Measurements from ENCODE around the gene COMMD6. TPM values are rescaled to one million over a fixed set of nuclear protein-coding genes. Genes with fewer than 3 reads are reported as not detected.

Gene COMMD6
- total RNA-seq, 1 experiment from 2014 or later: 131 TPM

GRCh38 chr13:75533861-75534260, 3.8 kb downstream of the COMMD6 start:
- no peak for TF ChIP-seq CTCF (conservative IDR thresholded peaks at IDR 0.05)
- Histone ChIP-seq H2BK20ac (ENCODE audit: low read depth, low read length, poor library complexity, severe bottlenecking) (no peak overlapping the region), H3K9me3 (ENCODE audit: control insufficient read depth, low read depth, low read length) (no peaks in the 10 kb centered on the region), H2BK15ac (ENCODE audit: low read depth, low read length) (no peak overlapping the region), H3K14ac (ENCODE audit: insufficient read depth, low read length) (no peak overlapping the region), H2AFZ (ENCODE audit: low read length) (no peak overlapping the region), H4K8ac (replicated peaks; ENCODE audit: insufficient read length, low read depth, low read length) (no peak overlapping the region), H3K23me2 (ENCODE audit: insufficient read length, low read depth, low read length, poor library complexity, severe bottlenecking) (peaks cover 2% of the 10 kb centered on the region), H3K79me1 (ENCODE audit: insufficient read depth, low read depth, low read length, poor library complexity, severe bottlenecking) (peaks cover 4% of the 10 kb centered on the region), H3K4ac (ENCODE audit: low read depth, low read length) (no peak overlapping the region), H4K91ac (ENCODE audit: insufficient read length, low read depth, low read length) (no peak overlapping the region), H3K4me2 (ENCODE audit: insufficient read depth, insufficient read length, low read length) (no peak overlapping the region), H2AK5ac (ENCODE audit: insufficient read length, low read length) (no peak overlapping the region), H3K18ac (ENCODE audit: insufficient read length, low read depth, low read length) (no peak overlapping the region), H3K9ac (ENCODE audit: extremely low read depth, insufficient read length, low read length) (no peak overlapping the region), H2BK5ac (ENCODE audit: insufficient read length, low read length) (no peak overlapping the region), H2BK120ac (ENCODE audit: low read depth, low read length, poor library complexity, severe bottlenecking) (no peak overlapping the region), H4K5ac (ENCODE audit: insufficient read length, low read depth, low read length) (no peak overlapping the region), H3K4me1 (ENCODE audit: insufficient read depth, low read length) (no peaks in the 10 kb centered on the region; the same call in 1 of the 2 replicates), H3K27ac (ENCODE audit: insufficient read length, low read depth, low read length) (no peak overlapping the region), H3T11ph (ENCODE audit: low read length) (no peak overlapping the region), H4K20me1 (ENCODE audit: control insufficient read depth, insufficient read depth, insufficient read length) (no peaks in the 10 kb centered on the region), H2BK12ac (ENCODE audit: insufficient read length, low read depth, low read length) (no peak overlapping the region), H3K27me3 (ENCODE audit: insufficient read depth, low read length) (no peaks in the 10 kb centered on the region), H3K56ac (ENCODE audit: insufficient read length, low read depth, low read length) (no peak overlapping the region), H3K23ac (ENCODE audit: insufficient read length, low read depth, low read length) (no peak overlapping the region), H3K79me2 (ENCODE audit: insufficient read depth, low read length) (peaks cover 3% of the 10 kb centered on the region; the same call in 1 of the 2 replicates)
- Mint-ChIP-seq H3K4me3 (no peak overlapping the region), H3K9me3 (peaks cover 1 to 5% of the 10 kb centered on the region in 2 experiments), H3K36me3 (ENCODE audit: insufficient read depth in 1 of 3, low read depth in 3 of 3) (peaks cover 20 to 44% (median 37%) of the 10 kb centered on the region in 3 experiments; a peak in 6 of 7 replicates), H3K27ac (no peak overlapping the region), H3K27me3 (ENCODE audit: low read depth) (no peaks in the 10 kb centered on the region), H3K4me1 (peaks cover 26 to 38% of the 10 kb centered on the region in 2 experiments)
- no CpG with 5 or more reads among the region's 1 CpG for WGBS (ENCODE audit: extremely low coverage, insufficient read length, low lambda C conversion rate)
- DNase-seq: no peak

Measured in H9 (cell line).